Ishikawa (cell line): ENCODE results near the gene ATR.
A peak's percentile ranks its signal among the peaks of the same experiment; 100 is the strongest.

ENCODE experiments used
- CEBPB ChIP-seq: IDR thresholded peaks from 2 replicates; pipeline ENCODE4 v1.6.1; 2012
- CREB1 ChIP-seq: IDR thresholded peaks from 2 replicates; pipeline ENCODE4 v1.6.1; 2012; ENCODE audit warnings: low read depth
- EGR1 ChIP-seq: IDR thresholded peaks from 2 replicates; pipeline ENCODE4 v1.6.1; 2012
- EP300 ChIP-seq: IDR thresholded peaks from 2 replicates; pipeline ENCODE4 v1.6.1; 2012; ENCODE audit warnings: borderline replicate concordance
- FOXM1 ChIP-seq: IDR thresholded peaks from 2 replicates; pipeline ENCODE4 v1.6.1; 2012; ENCODE audit warnings: low read depth, borderline replicate concordance
- MAX ChIP-seq: IDR thresholded peaks from 2 replicates; pipeline ENCODE4 v1.6.1; 2012
- NFIC ChIP-seq: IDR thresholded peaks from 2 replicates; pipeline ENCODE4 v1.6.1; 2012
- RAD21 ChIP-seq: IDR thresholded peaks from 2 replicates; pipeline ENCODE4 v1.6.1; 2012; ENCODE audit warnings: low read depth
- REST ChIP-seq: IDR thresholded peaks from 2 replicates; pipeline ENCODE4 v1.6.1; 2012; ENCODE audit warnings: low read depth, mild to moderate bottlenecking
- TCF12 ChIP-seq: IDR thresholded peaks from 2 replicates; pipeline ENCODE4 v1.6.1; 2012; ENCODE audit warnings: low read depth
- TEAD4 ChIP-seq: IDR thresholded peaks from 2 replicates; pipeline ENCODE4 v1.6.1; 2012
- USF1 ChIP-seq: IDR thresholded peaks from 2 replicates; pipeline ENCODE4 v1.6.1; 2012
- ZBTB7A ChIP-seq: IDR thresholded peaks from 2 replicates; pipeline ENCODE4 v1.6.1; 2012; ENCODE audit warnings: low read depth

- peak; percentile 85 for TF ChIP-seq MAX
- TF ChIP-seq RAD21 = peak; percentile 3; the same call in 1 of the 2 replicates
- peak; percentile 72; the same call in 1 of the 2 replicates for TF ChIP-seq ZBTB7A
- no peak for TF ChIP-seq REST
- 0 out of 2 replicates have a peak, but pooled peaks have one; percentile 29 for TF ChIP-seq CREB1
- no peak; the same call in 1 of the 2 replicates for TF ChIP-seq USF1
- TF ChIP-seq FOXM1 = no peak
- TF ChIP-seq EGR1 = peak; percentile 41
- TF ChIP-seq CEBPB = peak; percentile 12; the same call in 1 of the 2 replicates
- TF ChIP-seq NFIC = no peak; the same call in 1 of the 2 replicates
- TF ChIP-seq TEAD4 = peak; percentile 57; the same call in 1 of the 2 replicates
- peak; percentile 62; the same call in 1 of the 2 replicates for TF ChIP-seq EP300
- TF ChIP-seq TCF12 = peak; percentile 85
Observed at GRCh38 chr3:142595951-142596725, 17.6 kb upstream of the ATR start, which contains the start of gene PLS1.
